Measurements from ENCODE around the gene PSMB1. TPM values are rescaled to one million over a fixed set of nuclear protein-coding genes. Genes with fewer than 3 reads are reported as not detected.
"Not testable (repeated sequence)": the region's sequence is repeated elsewhere in the genome, so short reads cannot be mapped to it uniquely, and the experiment has no call there.

Gene PSMB1
- total RNA-seq, 2 experiments from 2014 or later, result 160 to 198 TPM

GRCh38 chr6:170555305-170555704 is 2.2 kb upstream of the PSMB1 start:
- Mint-ChIP-seq H3K4me1 (peaks cover 32% of the 10 kb centered on the region), H3K27ac (no peak overlapping the region), H3K36me3 (peaks cover 27% of the 10 kb centered on the region), H3K27me3 (no peaks in the 10 kb centered on the region), H3K9me3 (ENCODE audit: low read depth) (no peaks in the 10 kb centered on the region), H3K4me3 (no peak overlapping the region)
- ATAC-seq (no peak), DNase-seq (no peak)
- CTCF ChIA-PET, result no interaction called here

GRCh38 chr6:170554796-170555137 is 1.7 kb upstream of the PSMB1 start:
- DNase-seq (no peak), ATAC-seq (no peak)
- H3K27ac Mint-ChIP-seq, result no peak overlapping the region
- no peak overlapping the region for H3K4me3 Mint-ChIP-seq
- H3K9me3 Mint-ChIP-seq (ENCODE audit: low read depth), result no peaks in the 10 kb centered on the region
- H3K36me3 Mint-ChIP-seq, result peaks cover 26% of the 10 kb centered on the region
- CTCF ChIA-PET, result no interaction called here
- H3K27me3 Mint-ChIP-seq, result no peaks in the 10 kb centered on the region
- H3K4me1 Mint-ChIP-seq, result peaks cover 37% of the 10 kb centered on the region

- DNase-seq (peak; percentile 99), ATAC-seq (peak; percentile 96)
- no peak within 1 kb of the TSS for H3K27ac Mint-ChIP-seq
- H3K27me3 Mint-ChIP-seq, result no peaks in the 10 kb centered on the region
- CTCF ChIA-PET, result interaction anchor here (0.9 to 2.7 kb wide), 4 partner anchors 10 to 30 kb away, joined by 3 to 9 read pairs (median 6); partner anchors contain the start of gene PDCD2
- no peaks in the 10 kb centered on the region for H3K9me3 Mint-ChIP-seq (ENCODE audit: low read depth)
- H3K4me3 Mint-ChIP-seq, result no peak within 1 kb of the TSS
- peaks cover 39% of the 10 kb centered on the region for H3K4me1 Mint-ChIP-seq
- peaks cover 25% of the 10 kb centered on the region for H3K36me3 Mint-ChIP-seq
Measured at GRCh38 chr6:170554013-170554795, 1.1 kb upstream of the PSMB1 start, which contains the start of gene TBP. Gene TBP, plus strand, starts transcription at chr6:170554369. Its CDS starts 2,661 bp downstream, at chr6:170557030.

GRCh38 chr6:170553534-170554012 is 466 bp upstream of the PSMB1 start:
- DNase-seq (no peak), ATAC-seq (peak; percentile 57)
- H3K9me3 Mint-ChIP-seq (ENCODE audit: low read depth), result no peaks in the 10 kb centered on the region
- peaks cover 25% of the 10 kb centered on the region for H3K36me3 Mint-ChIP-seq
- H3K27ac Mint-ChIP-seq, result no peak overlapping the region
- H3K4me1 Mint-ChIP-seq, result peaks cover 44% of the 10 kb centered on the region
- H3K27me3 Mint-ChIP-seq, result no peaks in the 10 kb centered on the region
- CTCF ChIA-PET, result interaction anchor here (0.9 to 2.7 kb wide), 5 partner anchors 10 to 31 kb away, joined by 3 to 9 read pairs (median 3); partner anchors contain the start of gene PDCD2
- H3K4me3 Mint-ChIP-seq, result no peak overlapping the region

GRCh38 chr6:170545405-170545804 is 7.7 kb downstream of the PSMB1 start:
- ATAC-seq, result no peak
- Mint-ChIP-seq H3K27me3 (no peaks in the 10 kb centered on the region), H3K4me1 (peaks cover 28% of the 10 kb centered on the region), H3K27ac (no peak overlapping the region), H3K36me3 (peaks cover 61% of the 10 kb centered on the region), H3K9me3 (ENCODE audit: low read depth) (no peaks in the 10 kb centered on the region), H3K4me3 (no peak overlapping the region)
- no peak for DNase-seq
- CTCF ChIA-PET, result no interaction called here

- CTCF ChIA-PET, result interaction anchor here (1.8 kb wide), 1 partner anchor 14 kb away, joined by 4 read pairs; no protein-coding TSS in a partner anchor
- DNase-seq (no peak), ATAC-seq (no peak)
- H3K4me1 Mint-ChIP-seq, result peaks cover 12% of the 10 kb centered on the region
- H3K36me3 Mint-ChIP-seq, result peaks cover 57% of the 10 kb centered on the region
- H3K4me3 Mint-ChIP-seq, result no peak overlapping the region
- no peaks in the 10 kb centered on the region for H3K9me3 Mint-ChIP-seq (ENCODE audit: low read depth)
- H3K27me3 Mint-ChIP-seq, result no peaks in the 10 kb centered on the region
- no peak overlapping the region for H3K27ac Mint-ChIP-seq
Measured at GRCh38 chr6:170542031-170542719, 10.9 kb downstream of the PSMB1 start.

GRCh38 chr6:170537329-170537728 is 15.8 kb downstream of the PSMB1 start:
- DNase-seq (no peak), ATAC-seq (no peak)
- H3K4me1 Mint-ChIP-seq, result peaks cover 10% of the 10 kb centered on the region
- H3K36me3 Mint-ChIP-seq, result peaks cover 48% of the 10 kb centered on the region
- no peak overlapping the region for H3K27ac Mint-ChIP-seq
- no peaks in the 10 kb centered on the region for H3K27me3 Mint-ChIP-seq
- H3K4me3 Mint-ChIP-seq, result no peak overlapping the region
- CTCF ChIA-PET, result interaction anchor here (1.0 to 2.8 kb wide), 3 partner anchors 8 to 747 kb away, joined by 3 to 7 read pairs (median 4); no protein-coding TSS in a partner anchor
- H3K9me3 Mint-ChIP-seq (ENCODE audit: low read depth), result no peaks in the 10 kb centered on the region

GRCh38 chr6:170536671-170537070 is 16.4 kb downstream of the PSMB1 start:
- no peak for DNase-seq
- Mint-ChIP-seq H3K36me3 (peaks cover 44% of the 10 kb centered on the region), H3K27me3 (no peaks in the 10 kb centered on the region), H3K4me1 (peaks cover 10% of the 10 kb centered on the region), H3K9me3 (ENCODE audit: low read depth) (no peaks in the 10 kb centered on the region), H3K27ac (no peak overlapping the region), H3K4me3 (no peak overlapping the region)
- ATAC-seq, result no peak
- CTCF ChIA-PET, result no interaction called here

- Mint-ChIP-seq H3K4me3 (no peak overlapping the region), H3K36me3 (peaks cover 37% of the 10 kb centered on the region), H3K27me3 (no peaks in the 10 kb centered on the region), H3K9me3 (ENCODE audit: low read depth) (no peaks in the 10 kb centered on the region), H3K4me1 (peaks cover 2% of the 10 kb centered on the region), H3K27ac (no peak overlapping the region)
- CTCF ChIA-PET, result no interaction called here
- DNase-seq (no peak), ATAC-seq (no peak)
Measured at GRCh38 chr6:170535004-170535403, 18.1 kb downstream of the PSMB1 start.

GRCh38 chr6:170533792-170534191 is 19.3 kb downstream of the PSMB1 start:
- H3K36me3 Mint-ChIP-seq, result peaks cover 29% of the 10 kb centered on the region
- no peaks in the 10 kb centered on the region for H3K27me3 Mint-ChIP-seq
- no peak overlapping the region for H3K4me3 Mint-ChIP-seq
- H3K4me1 Mint-ChIP-seq, result peaks cover 3% of the 10 kb centered on the region
- DNase-seq, result no peak
- no peak for ATAC-seq
- H3K9me3 Mint-ChIP-seq (ENCODE audit: low read depth), result no peaks in the 10 kb centered on the region
- H3K27ac Mint-ChIP-seq, result no peak overlapping the region
- CTCF ChIA-PET, result no interaction called here

GRCh38 chr6:170532867-170533488 is 20.1 kb downstream of the PSMB1 start:
- H3K36me3 Mint-ChIP-seq, result peaks cover 26% of the 10 kb centered on the region
- H3K27me3 Mint-ChIP-seq, result no peaks in the 10 kb centered on the region
- H3K4me1 Mint-ChIP-seq, result peaks cover 10% of the 10 kb centered on the region
- DNase-seq (no peak), ATAC-seq (no peak)
- no peak overlapping the region for H3K27ac Mint-ChIP-seq
- CTCF ChIA-PET, result interaction anchor here (0.8 kb wide), 1 partner anchor 701 kb away, joined by 4 read pairs; no protein-coding TSS in a partner anchor
- no peak overlapping the region for H3K4me3 Mint-ChIP-seq
- H3K9me3 Mint-ChIP-seq (ENCODE audit: low read depth), result no peaks in the 10 kb centered on the region

GRCh38 chr6:170529839-170530469 is 23.2 kb downstream of the PSMB1 start:
- Mint-ChIP-seq H3K4me1 (peaks cover 10% of the 10 kb centered on the region), H3K36me3 (peaks cover 3% of the 10 kb centered on the region), H3K4me3 (no peak overlapping the region), H3K27me3 (peaks cover 7% of the 10 kb centered on the region), H3K9me3 (ENCODE audit: low read depth) (no peaks in the 10 kb centered on the region), H3K27ac (no peak overlapping the region)
- ATAC-seq (peak; percentile 85), DNase-seq (peak; percentile 78)
- CTCF ChIA-PET, result interaction anchor here (0.7 to 5.2 kb wide), 11 partner anchors 8 to 740 kb away, joined by 3 to 40 read pairs (median 4); partner anchors contain the start of genes PSMB1 and TBP

GRCh38 chr6:170527995-170528394 is 25.1 kb downstream of the PSMB1 start:
- CTCF ChIA-PET, result interaction anchor here (0.8 to 5.2 kb wide), 5 partner anchors 14 to 738 kb away, joined by 3 to 40 read pairs (median 4); no protein-coding TSS in a partner anchor

More at GRCh38 chr6:170527995-170528394, 25.1 kb downstream of the PSMB1 start:
- not testable (repeated sequence) for DNase-seq; ATAC-seq; H3K27ac Mint-ChIP-seq; H3K4me3 Mint-ChIP-seq; H3K36me3 Mint-ChIP-seq; H3K9me3 Mint-ChIP-seq (ENCODE audit: low read depth)
- H3K27me3 Mint-ChIP-seq, result peaks cover 15% of the 10 kb centered on the region
- H3K4me1 Mint-ChIP-seq, result peaks cover 18% of the 10 kb centered on the region

Data from activated CD8-positive, alpha-beta memory T cell treated with anti-CD3 and anti-CD28 coated beads, Interleukin-2, amount 10 ng/mL, durations not matched to agents 7 days and 5 days (primary cell).